Left forelimb (tissue), 1 donor: ENCODE results near the gene TGIF2LY.
"Not testable (repeated sequence)": the region's sequence is repeated elsewhere in the genome, so short reads cannot be mapped to it uniquely, and the experiment has no call there.

ENCODE experiments used
- DNase-seq: peaks from one replicate; pipeline ENCODE4 v3.0.0-alpha.2; 2018; ENCODE audit warnings: low spot score

Gene TGIF2LY

DNA sequence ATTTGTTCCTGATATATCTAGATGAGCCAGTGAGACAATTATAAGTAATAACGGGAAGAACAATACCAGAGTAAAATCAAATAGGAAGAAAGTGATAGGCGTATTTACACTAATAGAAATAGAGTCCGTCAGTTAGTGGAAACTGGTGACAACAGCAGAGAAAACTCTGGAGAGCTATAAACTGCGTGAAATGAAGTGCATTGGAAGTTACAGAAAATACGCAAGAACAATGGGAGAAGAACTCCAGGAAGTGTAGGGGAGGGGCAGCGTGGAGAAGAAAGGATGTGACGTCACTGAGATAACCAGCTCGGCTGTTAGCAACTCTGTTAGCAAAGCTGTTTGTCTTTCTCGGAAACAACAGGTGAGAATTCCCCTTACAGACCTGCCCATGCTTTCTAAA, at the start of gene TGIF2LY:
Gene TGIF2LY (plus strand): TSS at position 301 of the 400 bp plus-strand sequence. CDS start 178 bp downstream, outside the sequence.
- not testable (repeated sequence) for DNase-seq
